K562 (cell line): Measurements from ENCODE around the gene SLC35G2.

Source experiments
- BACH1 ChIP-seq: fragments of 200-800 bp; sonication (Bioruptor generic); IDR thresholded peaks from 2 replicates; pipeline ENCODE4 v1.6.1; 2016; ENCODE audit warnings: missing genetic modification characterization, missing compliant biosample characterization
- CEBPB ChIP-seq: fragments of 450-650 bp; IDR thresholded peaks from 2 replicates; pipeline ENCODE4 v1.6.1; 2016; ENCODE audit warnings: missing genetic modification characterization, missing compliant biosample characterization
- TF ChIP-seq, protein P1 (sequence below): fragments of 250-450 bp; sonication (Bioruptor Pico); IDR thresholded peaks from 2 replicates; pipeline ENCODE4 v1.5.0; 2020; ENCODE audit warnings: mild to moderate bottlenecking, borderline replicate concordance

DNA sequence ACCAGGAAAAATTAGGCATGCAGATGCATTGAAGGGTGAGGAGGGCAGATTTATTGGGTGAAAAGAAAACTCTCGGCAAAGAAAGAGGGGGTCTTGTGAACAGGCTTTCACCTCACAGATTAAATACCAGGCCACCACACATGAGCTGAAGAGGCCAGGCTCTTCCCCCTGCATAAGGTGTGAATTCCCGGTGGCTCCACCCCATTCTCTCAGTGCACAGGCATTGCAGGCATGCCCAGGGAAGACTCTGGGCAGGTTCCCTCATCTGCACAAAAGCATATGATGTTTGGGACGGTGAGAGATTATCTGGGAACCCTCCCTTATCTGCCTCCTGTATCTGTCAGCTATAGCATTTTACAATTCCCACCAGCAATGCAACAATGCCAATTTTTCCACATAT is 7.2 kb upstream of the SLC35G2 start:
- TF ChIP-seq CEBPB (no peak), BACH1 (tag) (no peak)
- TF ChIP-seq, protein P1, sequence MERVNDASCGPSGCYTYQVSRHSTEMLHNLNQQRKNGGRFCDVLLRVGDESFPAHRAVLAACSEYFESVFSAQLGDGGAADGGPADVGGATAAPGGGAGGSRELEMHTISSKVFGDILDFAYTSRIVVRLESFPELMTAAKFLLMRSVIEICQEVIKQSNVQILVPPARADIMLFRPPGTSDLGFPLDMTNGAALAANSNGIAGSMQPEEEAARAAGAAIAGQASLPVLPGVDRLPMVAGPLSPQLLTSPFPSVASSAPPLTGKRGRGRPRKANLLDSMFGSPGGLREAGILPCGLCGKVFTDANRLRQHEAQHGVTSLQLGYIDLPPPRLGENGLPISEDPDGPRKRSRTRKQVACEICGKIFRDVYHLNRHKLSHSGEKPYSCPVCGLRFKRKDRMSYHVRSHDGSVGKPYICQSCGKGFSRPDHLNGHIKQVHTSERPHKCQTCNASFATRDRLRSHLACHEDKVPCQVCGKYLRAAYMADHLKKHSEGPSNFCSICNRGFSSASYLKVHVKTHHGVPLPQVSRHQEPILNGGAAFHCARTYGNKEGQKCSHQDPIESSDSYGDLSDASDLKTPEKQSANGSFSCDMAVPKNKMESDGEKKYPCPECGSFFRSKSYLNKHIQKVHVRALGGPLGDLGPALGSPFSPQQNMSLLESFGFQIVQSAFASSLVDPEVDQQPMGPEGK = no peak
